GM20000 (cell line): ENCODE results near the gene LRRC10B.
"Not testable (repeated sequence)": the region's sequence is repeated elsewhere in the genome, so short reads cannot be mapped to it uniquely, and the experiment has no call there.

ENCODE experiments used
- DNase-seq: peaks from one replicate; pipeline ENCODE4 v3.0.0; 2012; ENCODE audit warnings: low spot score
- TF ChIP-seq, protein P1 (sequence below): IDR thresholded peaks from 2 replicates; pipeline ENCODE4 v1.5.1; 2012; ENCODE audit warnings: mild to moderate bottlenecking, control low read depth; ENCODE audit errors: extremely low read depth, missing control alignments

Gene LRRC10B

DNA sequence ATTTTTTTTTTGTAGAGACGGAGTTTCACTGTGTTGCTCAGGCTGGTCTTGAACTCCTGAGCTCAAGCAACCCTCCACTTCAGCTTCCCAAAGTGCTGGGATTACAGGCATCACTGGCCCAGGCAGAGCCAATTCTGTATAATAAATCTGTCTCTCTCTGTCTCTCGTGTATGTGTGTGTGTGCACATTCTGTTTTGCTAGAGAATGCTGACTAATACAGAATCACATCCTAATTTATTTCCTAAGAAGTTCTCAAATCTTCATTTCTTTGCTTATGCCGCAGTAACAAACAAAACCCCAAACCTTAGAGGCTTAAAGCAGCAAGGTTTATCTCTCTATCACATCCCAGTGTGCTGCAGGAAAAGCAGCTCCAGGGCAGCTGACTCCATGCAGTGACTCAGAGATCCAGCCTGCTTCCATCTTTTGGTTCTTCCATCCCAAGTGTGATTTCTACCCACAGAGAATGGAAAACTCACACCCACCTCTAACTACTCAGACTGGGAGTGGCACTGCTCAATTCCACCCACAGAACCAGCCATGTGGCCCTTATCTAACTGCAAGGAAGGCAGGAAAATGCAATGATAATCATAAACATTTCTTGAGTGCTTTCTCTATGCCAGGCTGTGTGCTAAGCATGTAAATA lies 35.1 kb upstream of the LRRC10B start:
- DNase-seq: no peak
- TF ChIP-seq, protein P1, sequence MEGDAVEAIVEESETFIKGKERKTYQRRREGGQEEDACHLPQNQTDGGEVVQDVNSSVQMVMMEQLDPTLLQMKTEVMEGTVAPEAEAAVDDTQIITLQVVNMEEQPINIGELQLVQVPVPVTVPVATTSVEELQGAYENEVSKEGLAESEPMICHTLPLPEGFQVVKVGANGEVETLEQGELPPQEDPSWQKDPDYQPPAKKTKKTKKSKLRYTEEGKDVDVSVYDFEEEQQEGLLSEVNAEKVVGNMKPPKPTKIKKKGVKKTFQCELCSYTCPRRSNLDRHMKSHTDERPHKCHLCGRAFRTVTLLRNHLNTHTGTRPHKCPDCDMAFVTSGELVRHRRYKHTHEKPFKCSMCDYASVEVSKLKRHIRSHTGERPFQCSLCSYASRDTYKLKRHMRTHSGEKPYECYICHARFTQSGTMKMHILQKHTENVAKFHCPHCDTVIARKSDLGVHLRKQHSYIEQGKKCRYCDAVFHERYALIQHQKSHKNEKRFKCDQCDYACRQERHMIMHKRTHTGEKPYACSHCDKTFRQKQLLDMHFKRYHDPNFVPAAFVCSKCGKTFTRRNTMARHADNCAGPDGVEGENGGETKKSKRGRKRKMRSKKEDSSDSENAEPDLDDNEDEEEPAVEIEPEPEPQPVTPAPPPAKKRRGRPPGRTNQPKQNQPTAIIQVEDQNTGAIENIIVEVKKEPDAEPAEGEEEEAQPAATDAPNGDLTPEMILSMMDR: no peak

DNA sequence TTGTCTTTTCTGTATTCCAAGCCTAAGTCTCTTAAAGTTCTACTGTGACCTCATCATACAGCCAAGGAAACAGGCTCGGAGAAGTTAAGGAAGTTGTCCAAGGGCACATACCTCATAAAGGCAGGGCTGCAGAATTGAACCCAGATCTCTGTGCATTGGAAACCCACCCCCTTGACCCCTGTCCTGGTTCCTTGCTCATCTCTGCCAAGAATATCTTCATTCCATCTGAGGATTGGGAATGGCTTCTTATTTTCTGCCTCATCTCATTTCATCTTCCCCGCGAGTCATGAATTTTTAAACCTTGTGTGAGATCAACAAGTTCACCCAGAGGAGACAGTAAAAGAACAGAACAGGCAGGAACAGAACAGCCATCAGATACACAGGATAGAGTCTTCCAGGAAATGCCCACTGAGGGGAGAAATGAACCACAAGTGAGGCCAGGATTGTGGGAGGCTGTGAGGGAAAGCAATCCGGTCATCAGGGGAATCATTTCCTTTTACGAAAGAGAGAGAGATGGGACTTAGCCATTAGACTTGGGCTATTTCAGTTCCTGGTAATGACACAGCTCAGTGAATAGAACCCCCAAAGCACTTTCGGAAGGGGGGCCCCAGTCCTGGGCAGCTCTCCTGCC lies 34.4 kb upstream of the LRRC10B start:
- TF ChIP-seq, protein P1: no peak
- DNase-seq: no peak

DNA sequence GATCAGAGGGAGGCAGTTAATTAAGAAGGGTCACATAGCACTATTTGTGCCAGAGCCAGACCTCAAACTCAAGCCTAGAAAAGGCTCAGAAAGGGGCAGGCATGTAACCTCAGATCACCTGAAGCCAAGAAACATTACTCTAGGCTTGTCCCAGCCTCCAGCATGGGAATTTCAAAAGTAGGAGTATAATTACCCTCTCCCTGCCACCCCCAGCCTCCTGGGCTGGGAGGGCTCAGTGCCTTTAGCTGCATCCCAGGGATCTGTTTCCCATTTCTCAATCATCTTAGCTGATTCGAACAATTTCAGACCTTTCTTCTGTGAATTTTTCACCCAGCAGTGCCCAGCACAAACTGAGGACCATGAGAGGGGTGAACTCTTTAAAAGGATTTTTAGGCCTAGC lies 33.1 kb upstream of the LRRC10B start:
- TF ChIP-seq, protein P1: no peak
- no peak for DNase-seq

DNA sequence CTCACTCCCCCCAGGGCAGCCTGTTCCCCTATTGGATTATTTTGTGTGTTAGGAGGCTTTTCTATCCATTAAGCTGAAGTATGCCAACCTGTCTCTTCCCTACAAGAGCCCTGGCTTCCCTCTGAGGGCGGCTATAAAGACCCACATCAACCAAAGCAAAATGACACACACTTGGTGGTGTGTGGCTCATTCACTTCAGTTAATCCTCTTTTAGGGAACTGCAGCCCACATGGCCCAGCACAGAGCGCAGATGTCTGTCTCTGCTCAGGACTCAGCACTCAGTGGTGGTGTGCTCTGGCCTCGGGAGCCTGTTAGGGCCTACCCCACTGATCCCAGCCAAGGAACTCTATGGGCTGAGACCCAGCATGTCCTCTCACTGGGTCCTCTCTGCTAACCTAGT lies 32.2 kb upstream of the LRRC10B start:
- TF ChIP-seq, protein P1: no peak
- DNase-seq: no peak

DNA sequence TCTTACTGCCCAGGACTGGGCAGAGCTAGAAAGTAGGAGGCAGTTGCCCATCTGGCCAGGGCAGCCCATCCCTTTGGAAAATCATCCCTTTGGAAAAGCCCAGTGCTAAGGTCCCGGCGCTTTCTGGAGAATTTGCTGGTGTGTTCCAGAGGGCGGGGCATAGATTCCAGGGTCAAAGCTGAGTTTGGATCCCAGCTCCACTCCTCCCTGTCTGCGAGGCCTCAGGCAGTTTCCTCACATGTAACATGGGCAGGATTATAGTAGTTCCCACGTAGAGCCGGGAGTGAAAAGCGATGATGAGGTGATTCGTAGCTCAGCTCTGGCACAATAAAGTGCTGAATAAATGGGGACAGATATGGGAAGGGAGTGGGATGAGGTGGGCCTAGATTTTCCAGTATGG lies 31.4 kb upstream of the LRRC10B start:
- no peak for DNase-seq
- TF ChIP-seq, protein P1: no peak

DNA sequence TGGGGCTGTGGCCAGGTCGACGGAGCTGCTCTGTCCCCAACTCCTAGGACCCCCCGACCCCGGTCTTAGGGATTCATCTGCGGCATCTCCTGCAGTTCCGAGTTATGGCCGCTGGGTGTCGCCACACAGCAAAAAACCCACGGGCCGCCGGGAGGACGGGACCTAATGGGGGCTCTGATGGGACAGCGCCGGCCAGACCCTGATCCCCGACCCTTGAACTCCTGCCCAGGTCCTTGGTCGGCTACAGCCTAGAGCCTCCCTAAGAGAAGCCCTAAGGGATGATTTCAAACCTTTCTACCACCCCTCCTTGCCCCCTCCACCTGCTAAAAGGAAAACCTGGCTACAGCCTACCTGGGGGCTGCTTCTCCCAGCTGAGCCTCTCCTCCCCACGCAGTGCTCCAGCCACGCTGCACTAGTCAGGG lies 30.8 kb upstream of the LRRC10B start:
- DNase-seq: peak; percentile 77
- TF ChIP-seq, protein P1: peak; percentile 90

DNA sequence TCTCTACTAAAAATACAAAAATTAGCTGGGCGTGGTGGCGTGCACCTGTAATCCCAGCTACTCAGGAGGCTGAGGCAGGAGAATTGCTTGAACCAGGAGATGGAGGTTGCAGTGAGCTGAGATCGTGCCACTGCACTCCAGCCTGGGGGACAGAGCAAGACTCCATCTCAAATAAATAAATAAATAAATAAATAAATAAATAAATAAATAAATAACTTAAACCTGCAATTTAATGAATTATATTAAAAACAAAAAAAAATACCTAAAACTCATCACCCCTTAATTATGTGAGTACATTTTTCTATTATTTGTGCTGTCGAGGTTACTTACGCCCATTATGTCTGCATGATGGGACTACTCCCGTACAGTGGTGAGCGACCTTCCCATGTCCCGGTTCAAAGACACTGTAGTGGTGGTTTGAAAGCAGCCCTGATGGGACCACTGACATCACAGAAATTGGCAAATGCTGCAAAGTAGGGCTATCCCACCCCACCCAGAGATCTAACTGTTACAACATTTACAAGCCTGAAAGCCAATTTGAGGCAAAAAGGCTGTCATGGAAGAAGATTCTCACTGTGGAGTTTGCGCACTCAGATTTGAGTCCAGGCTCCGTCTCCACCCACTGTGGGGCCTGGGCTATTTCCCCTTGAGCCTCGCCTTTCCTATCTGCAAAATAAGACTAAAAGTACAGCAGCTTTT lies 29.0 kb upstream of the LRRC10B start:
- not testable (repeated sequence) for DNase-seq
